GM23248 (cell line): ENCODE results near the gene VPS26A. TPM values are rescaled to one million over a fixed set of nuclear protein-coding genes. Genes with fewer than 3 reads are reported as not detected.
A peak's percentile ranks its signal among the peaks of the same experiment; 100 is the strongest.

ENCODE experiments used
- DNase-seq: peaks from one replicate; pipeline ENCODE4 v3.0.0-alpha.2; 2015
- H2AFZ ChIP-seq: fragments of 200-600 bp; sonication (generic); 2 replicates; pipeline ENCODE4 v1.6.1; 2016; ENCODE audit warnings: antibody characterized with exemption
- H3F3A ChIP-seq: fragments of 200-600 bp; sonication (generic); 2 replicates; pipeline ENCODE4 v1.6.1; 2016; ENCODE audit warnings: mild to moderate bottlenecking, antibody characterized with exemption, mixed run types; ENCODE audit not compliant: insufficient read depth
- H3K27ac ChIP-seq: fragments of 200-600 bp; sonication (generic); 2 replicates; pipeline ENCODE4 v1.5.1; 2016; ENCODE audit warnings: mild to moderate bottlenecking
- H3K27me3 ChIP-seq: fragments of 200-600 bp; sonication (generic); replicated peaks from 2 replicates; pipeline ENCODE4 v1.6.1; 2016; ENCODE audit warnings: mild to moderate bottlenecking; ENCODE audit not compliant: insufficient read depth
- H3K36me3 ChIP-seq: fragments of 200-600 bp; sonication (generic); 2 replicates; pipeline ENCODE4 v1.6.1; 2016; ENCODE audit warnings: low read depth, mild to moderate bottlenecking
- H3K4me1 ChIP-seq: fragments of 200-600 bp; sonication (generic); 2 replicates; pipeline ENCODE4 v1.6.1; 2016; ENCODE audit warnings: mild to moderate bottlenecking; ENCODE audit not compliant: insufficient read depth
- H3K4me2 ChIP-seq: fragments of 200-600 bp; sonication (generic); one replicate; pipeline ENCODE4 v1.6.1; 2016; ENCODE audit warnings: mild to moderate bottlenecking; ENCODE audit not compliant: unreplicated experiment
- H3K4me3 ChIP-seq: fragments of 200-600 bp; sonication (generic); 2 replicates; pipeline ENCODE4 v1.5.1; 2016; ENCODE audit warnings: mild to moderate bottlenecking
- H3K79me2 ChIP-seq: fragments of 200-600 bp; sonication (generic); 2 replicates; pipeline ENCODE4 v1.6.1; 2016; ENCODE audit warnings: mild to moderate bottlenecking; ENCODE audit not compliant: insufficient read depth
- H3K9ac ChIP-seq: fragments of 200-600 bp; sonication (generic); 2 replicates; pipeline ENCODE4 v1.6.1; 2016; ENCODE audit warnings: mild to moderate bottlenecking
- H3K9me2 ChIP-seq: fragments of 200-600 bp; sonication (generic); 2 replicates; pipeline ENCODE4 v1.6.1; 2016; ENCODE audit warnings: mixed run types, mild to moderate bottlenecking, moderate library complexity; ENCODE audit not compliant: insufficient read depth
- H3K9me3 ChIP-seq: fragments of 200-600 bp; sonication (generic); one replicate; pipeline ENCODE4 v1.6.1; 2017; ENCODE audit warnings: low read depth
- H4K20me1 ChIP-seq: fragments of 200-600 bp; sonication (generic); 2 replicates; pipeline ENCODE4 v1.6.0; 2016; ENCODE audit not compliant: insufficient read depth
- EZH2 ChIP-seq: fragments of 200-600 bp; sonication (generic); IDR thresholded peaks from 2 replicates; pipeline ENCODE4 v1.6.1; 2018; ENCODE audit warnings: antibody characterized with exemption, mild to moderate bottlenecking; ENCODE audit not compliant: insufficient read depth, poor library complexity, severe bottlenecking
- EZH2phosphoT487 ChIP-seq: fragments of 200-600 bp; sonication (generic); IDR thresholded peaks from 2 replicates; pipeline ENCODE4 v1.6.1; 2018; ENCODE audit warnings: antibody characterized with exemption, moderate library complexity, mild to moderate bottlenecking, low read depth; ENCODE audit not compliant: insufficient read depth
- WGBS, 2 experiments: methylation state at CpG; one replicate each; pipeline ENCODE4 v1.1.6; 2015 to 2017; ENCODE audit warnings: low lambda C conversion rate in 2 of 2, low coverage in 1 of 2; ENCODE audit errors: missing lambda C conversion rate in 2 of 2; 5-methylcytosine and 5-hydroxymethylcytosine counted together
- in situ Hi-C: fragments of 300-500 bp; cut with MboI; formaldehyde crosslinking; loops from 2 replicates; pipeline ENCODE4 v1.15.0; 2020
- polyA plus RNA-seq: library from polyadenylated mRNA; unstranded; fragments of >200 nt; fragmentation: Nextera tagmentation; extraction: Ambion mirVana; gene quantifications from 2 replicates; pipeline ENCODE4 v1.2.1, GENCODE V29; 2016
- total RNA-seq: library from RNA; depleted of rRNA; stranded (reverse); fragments of >200 nt; shearing (Covaris generic); gene quantifications from 2 replicates; pipeline ENCODE4 v1.2.3, GENCODE V29; 2014

The VPS26A gene
- total and polyA plus RNA-seq, 2 experiments from 2014 or later = 24.4 to 82.0 TPM

DNA sequence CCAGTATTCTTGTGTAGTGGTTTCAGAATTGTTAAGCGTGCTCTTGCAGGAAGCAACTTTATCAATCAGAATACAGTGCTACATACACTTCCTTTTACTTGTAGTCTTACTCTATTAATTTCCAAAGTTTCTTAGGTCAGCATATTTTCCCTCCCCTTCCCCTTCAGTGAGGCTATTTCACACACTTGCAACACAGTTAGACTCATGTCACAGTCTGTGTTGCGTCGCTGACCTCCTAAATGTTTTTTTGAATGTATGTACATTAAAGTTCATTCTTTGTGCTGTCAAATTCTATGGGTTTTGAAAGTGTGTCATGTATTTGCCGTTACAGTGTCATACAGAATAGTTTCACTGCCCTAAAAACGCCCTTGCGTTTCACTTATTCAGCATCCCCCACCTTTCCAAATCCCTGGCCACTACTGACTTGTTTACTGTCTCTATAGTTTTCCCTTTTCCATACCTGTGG is 90.7 kb downstream of the VPS26A start:
- H3K9ac ChIP-seq = no peak overlapping the region
- DNase-seq = no peak
- in situ Hi-C loops = no loop called here
- 0 out of 2 replicates have a peak, but pooled peaks cover 19% of the 10 kb centered on the region for H3F3A ChIP-seq
- H3K36me3 ChIP-seq = no peaks in the 10 kb centered on the region
- H3K9me3 ChIP-seq = no peaks in the 10 kb centered on the region
- no peak for TF ChIP-seq EZH2phosphoT487
- TF ChIP-seq EZH2 = no peak
- H3K79me2 ChIP-seq = no peaks in the 10 kb centered on the region
- no peak overlapping the region for H3K27ac ChIP-seq
- H2AFZ ChIP-seq = no peak overlapping the region
- H3K4me2 ChIP-seq = no peak overlapping the region
- H3K4me1 ChIP-seq = peaks cover 11% of the 10 kb centered on the region
- no peaks in the 10 kb centered on the region for H3K27me3 ChIP-seq
- H3K4me3 ChIP-seq = no peak overlapping the region
- no peaks in the 10 kb centered on the region for H4K20me1 ChIP-seq
- no peaks in the 10 kb centered on the region for H3K9me2 ChIP-seq
- WGBS, 2 experiments = 93 to 94% methylated on average over 6 of the region's 6 CpGs

DNA sequence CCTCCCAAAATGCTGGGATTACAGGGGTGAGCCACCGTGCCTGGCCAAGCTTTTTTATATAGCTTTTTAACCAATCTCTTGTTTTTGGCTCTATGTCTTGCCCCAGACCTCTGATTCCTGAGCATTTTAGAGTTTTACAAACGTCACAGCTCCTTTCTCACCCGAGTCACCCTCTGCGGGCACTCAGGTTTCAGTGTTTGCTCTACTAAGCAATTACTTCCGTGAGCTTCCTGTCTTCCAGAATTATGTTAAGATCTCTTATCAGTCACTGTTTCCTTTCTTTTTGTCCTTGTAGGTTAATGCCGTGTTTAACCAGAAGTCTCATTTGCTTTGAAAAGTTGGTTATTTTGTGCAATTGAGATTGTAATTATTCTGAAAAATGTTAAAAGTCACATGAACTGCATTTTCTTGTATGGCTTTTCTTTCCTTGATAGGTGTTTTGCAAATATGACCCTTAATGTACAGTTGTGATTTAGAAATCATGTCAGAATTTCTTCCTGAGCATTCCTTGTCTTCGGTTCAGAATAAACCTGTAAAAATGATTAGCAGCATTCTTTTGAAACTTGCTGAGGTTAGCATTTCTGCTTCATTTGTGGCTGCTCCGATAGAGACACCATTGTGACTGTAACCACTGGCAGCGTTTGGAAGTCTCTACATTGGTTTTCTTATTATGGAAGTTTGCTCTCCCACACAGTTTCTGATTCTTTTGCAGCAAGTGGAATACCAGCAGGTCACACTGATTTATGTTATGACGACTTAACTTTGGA is 91.6 kb downstream of the VPS26A start:
- no peaks in the 10 kb centered on the region for H3K79me2 ChIP-seq
- no peaks in the 10 kb centered on the region for H3K9me3 ChIP-seq
- no peak overlapping the region for H3K4me3 ChIP-seq
- H3F3A ChIP-seq = 0 out of 2 replicates have a peak, but pooled peaks cover 19% of the 10 kb centered on the region
- no peaks in the 10 kb centered on the region for H3K36me3 ChIP-seq
- TF ChIP-seq EZH2 (no peak), EZH2phosphoT487 (no peak)
- H3K9me2 ChIP-seq = no peaks in the 10 kb centered on the region
- no peaks in the 10 kb centered on the region for H4K20me1 ChIP-seq
- peaks cover 11% of the 10 kb centered on the region for H3K4me1 ChIP-seq
- no peak for DNase-seq
- no peaks in the 10 kb centered on the region for H3K27me3 ChIP-seq
- 0 out of 2 replicates have a peak overlapping the region, but pooled peaks have one; percentile 56 for H2AFZ ChIP-seq
- H3K4me2 ChIP-seq = no peak overlapping the region
- H3K27ac ChIP-seq = no peak overlapping the region
- no peak overlapping the region for H3K9ac ChIP-seq
- in situ Hi-C loops = no loop called here
- 59 to 61% methylated on average over 10 of the region's 10 CpGs for WGBS, 2 experiments

DNA sequence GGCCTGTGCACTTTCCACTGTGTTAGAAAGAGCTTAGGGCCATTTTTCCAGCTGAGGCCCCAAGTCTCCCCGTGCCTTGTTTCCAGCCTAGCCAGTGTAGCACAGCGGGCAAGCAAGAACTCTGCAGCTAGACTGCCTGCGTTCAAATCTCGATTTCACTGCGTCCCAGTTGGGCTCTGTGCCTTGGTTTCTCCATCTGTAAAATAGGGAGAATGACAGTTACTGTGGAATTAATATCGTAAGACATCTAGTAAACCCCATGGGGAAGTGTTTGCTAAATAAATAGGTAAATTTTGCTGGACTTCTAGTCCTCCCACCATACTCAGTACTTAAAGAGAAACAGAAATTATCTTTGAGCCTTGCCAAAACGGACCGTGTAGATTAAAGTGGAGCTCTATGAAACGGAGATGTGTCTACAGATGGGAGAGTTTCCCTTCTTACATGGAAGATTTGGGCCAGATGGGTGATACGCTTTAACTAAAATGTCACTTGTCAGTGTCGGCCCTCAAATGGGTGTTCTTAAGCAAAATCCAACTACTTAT is 92.7 kb downstream of the VPS26A start:
- peaks cover 11% of the 10 kb centered on the region for H3K4me1 ChIP-seq
- H3K9me3 ChIP-seq = no peaks in the 10 kb centered on the region
- in situ Hi-C loops = no loop called here
- no peaks in the 10 kb centered on the region for H3K79me2 ChIP-seq
- peak overlapping the region; percentile 6 for H3K4me2 ChIP-seq
- H3K4me3 ChIP-seq = no peak overlapping the region
- no peaks in the 10 kb centered on the region for H3K9me2 ChIP-seq
- no peaks in the 10 kb centered on the region for H4K20me1 ChIP-seq
- H3F3A ChIP-seq = 0 out of 2 replicates have a peak, but pooled peaks cover 13% of the 10 kb centered on the region
- peak overlapping the region; percentile 59 for H3K27ac ChIP-seq
- TF ChIP-seq EZH2 (no peak), EZH2phosphoT487 (no peak)
- H2AFZ ChIP-seq = peak overlapping the region; percentile 16; the same call in 1 of the 2 replicates
- H3K27me3 ChIP-seq = no peaks in the 10 kb centered on the region
- no peaks in the 10 kb centered on the region for H3K36me3 ChIP-seq
- WGBS, 2 experiments = 76 to 79% methylated on average over 11 of the region's 11 CpGs
- H3K9ac ChIP-seq = no peak overlapping the region
- no peak for DNase-seq

DNA sequence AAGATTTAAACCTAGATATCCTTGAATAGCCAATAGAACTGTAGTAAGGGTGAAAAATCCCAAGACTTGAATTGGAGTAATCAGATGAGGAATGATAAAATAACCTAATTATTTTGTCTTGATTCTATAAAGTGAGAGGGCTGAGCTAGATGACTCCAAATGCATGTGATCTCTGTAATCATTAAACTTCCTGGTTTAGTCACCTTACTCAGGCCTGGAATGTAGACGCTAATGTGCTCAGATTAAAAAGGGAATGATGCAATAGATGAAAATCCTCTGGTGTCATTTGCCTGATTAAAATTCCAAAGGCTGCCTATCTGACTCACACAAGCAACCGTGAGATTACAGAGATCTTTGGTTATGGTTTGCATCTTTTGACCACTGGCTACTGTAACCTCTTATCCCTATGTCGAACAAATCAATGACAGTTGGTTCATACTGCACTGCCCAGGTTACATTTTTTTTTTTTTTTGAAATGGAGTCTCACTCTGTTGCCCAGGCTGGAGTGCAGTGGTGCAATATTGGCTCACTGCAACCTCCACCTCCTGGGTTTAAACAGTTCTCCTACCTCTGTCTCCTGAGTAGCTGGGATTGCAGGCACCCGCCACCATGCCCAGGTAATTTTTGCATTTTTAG is 93.3 kb downstream of the VPS26A start:
- H3K4me2 ChIP-seq = peak overlapping the region; percentile 6
- in situ Hi-C loops = no loop called here

More for the DNA sequence above, 93.3 kb downstream of the VPS26A start:
- Histone ChIP-seq H3K9ac (no peak overlapping the region), H3K36me3 (no peaks in the 10 kb centered on the region), H3K9me3 (no peaks in the 10 kb centered on the region), H3K4me3 (no peak overlapping the region), H3K4me1 (peaks cover 11% of the 10 kb centered on the region), H3K27me3 (no peaks in the 10 kb centered on the region), H2AFZ (peak overlapping the region; percentile 16; the same call in 1 of the 2 replicates), H4K20me1 (no peaks in the 10 kb centered on the region), H3K79me2 (no peaks in the 10 kb centered on the region), H3K27ac (peak overlapping the region; percentile 59), H3K9me2 (no peaks in the 10 kb centered on the region), H3F3A (0 out of 2 replicates have a peak, but pooled peaks cover 12% of the 10 kb centered on the region)
- TF ChIP-seq EZH2 (no peak), EZH2phosphoT487 (no peak)
- peak; percentile 86 for DNase-seq
- WGBS, 2 experiments = 35 to 39% methylated on average over 4 of the region's 4 CpGs
